Lower leg skin (tissue), 3 donors: ENCODE results near the gene ZNF584.

Experiments
- POLR2A ChIP-seq, 2 donors: fragments of 450-650 bp; IDR thresholded peaks; one replicate each; pipeline ENCODE4 v1.6.1; 2016 to 2017; ENCODE audit warnings: antibody characterized with exemption in 2 of 2, mild to moderate bottlenecking in 1 of 2, moderate library complexity in 1 of 2
- TF ChIP-seq, protein P1 (sequence below), 3 donors: fragments of 450-650 bp; IDR thresholded peaks; one replicate each; pipeline ENCODE4 v1.5.1; 2016; ENCODE audit warnings: antibody characterized with exemption in 3 of 3, mild to moderate bottlenecking in 3 of 3, moderate library complexity in 2 of 3

DNA sequence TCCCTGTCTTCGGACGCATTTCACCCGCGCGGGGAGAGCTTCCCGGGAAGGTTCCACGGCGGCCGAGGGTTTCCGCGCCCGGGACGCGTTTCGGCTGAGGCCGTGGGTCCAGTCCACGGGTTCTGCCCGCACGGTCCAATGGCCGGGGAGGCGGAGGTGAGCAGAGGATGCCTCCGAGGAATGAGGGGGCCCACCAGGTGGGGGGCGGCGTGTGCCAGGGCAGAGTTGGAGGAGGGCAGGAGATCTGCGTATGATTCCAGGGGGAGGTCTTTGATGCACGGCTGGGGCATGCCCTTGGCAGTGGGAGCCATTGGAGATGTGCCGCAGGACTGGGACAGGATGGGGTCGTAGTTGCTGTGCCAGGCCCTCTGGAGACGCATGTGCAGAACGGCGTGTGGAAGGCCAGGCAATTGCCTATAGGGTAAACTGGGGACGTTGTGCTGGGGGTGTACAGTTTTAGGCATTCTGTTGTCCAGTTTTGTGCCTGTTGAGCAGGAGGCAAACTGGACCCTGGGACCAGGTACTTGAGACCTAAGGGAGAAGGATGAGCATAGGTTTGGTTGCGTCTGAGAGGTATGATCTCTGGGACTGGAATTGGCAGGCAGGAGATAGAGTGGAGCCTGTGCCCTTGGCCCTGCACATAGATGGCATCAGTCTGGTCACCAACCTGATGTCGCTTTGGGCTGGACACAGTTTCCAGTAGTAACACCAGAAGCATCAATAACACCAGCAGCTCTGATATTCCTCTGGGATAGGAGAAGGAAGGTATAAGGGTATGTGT lies 751 bp downstream of the ZNF584 start:
- TF ChIP-seq, protein P1, sequence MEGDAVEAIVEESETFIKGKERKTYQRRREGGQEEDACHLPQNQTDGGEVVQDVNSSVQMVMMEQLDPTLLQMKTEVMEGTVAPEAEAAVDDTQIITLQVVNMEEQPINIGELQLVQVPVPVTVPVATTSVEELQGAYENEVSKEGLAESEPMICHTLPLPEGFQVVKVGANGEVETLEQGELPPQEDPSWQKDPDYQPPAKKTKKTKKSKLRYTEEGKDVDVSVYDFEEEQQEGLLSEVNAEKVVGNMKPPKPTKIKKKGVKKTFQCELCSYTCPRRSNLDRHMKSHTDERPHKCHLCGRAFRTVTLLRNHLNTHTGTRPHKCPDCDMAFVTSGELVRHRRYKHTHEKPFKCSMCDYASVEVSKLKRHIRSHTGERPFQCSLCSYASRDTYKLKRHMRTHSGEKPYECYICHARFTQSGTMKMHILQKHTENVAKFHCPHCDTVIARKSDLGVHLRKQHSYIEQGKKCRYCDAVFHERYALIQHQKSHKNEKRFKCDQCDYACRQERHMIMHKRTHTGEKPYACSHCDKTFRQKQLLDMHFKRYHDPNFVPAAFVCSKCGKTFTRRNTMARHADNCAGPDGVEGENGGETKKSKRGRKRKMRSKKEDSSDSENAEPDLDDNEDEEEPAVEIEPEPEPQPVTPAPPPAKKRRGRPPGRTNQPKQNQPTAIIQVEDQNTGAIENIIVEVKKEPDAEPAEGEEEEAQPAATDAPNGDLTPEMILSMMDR (IDR thresholded peaks at IDR 0.05) = no peak
- TF ChIP-seq POLR2A (IDR thresholded peaks at IDR 0.05) = no peak
